Activated CD4-positive, CD25-positive, alpha-beta regulatory T cell treated with anti-CD3 and anti-CD28 coated beads, Interleukin-2, amount 50 U/mL, for 16 hours (primary cell): Measurements from ENCODE around the gene OR8B3.

Experiments
- DNase-seq: peaks from one replicate; pipeline ENCODE4 v3.0.0-alpha.2; 2020; ENCODE audit warnings: low read depth, low spot score

The OR8B3 gene

DNA sequence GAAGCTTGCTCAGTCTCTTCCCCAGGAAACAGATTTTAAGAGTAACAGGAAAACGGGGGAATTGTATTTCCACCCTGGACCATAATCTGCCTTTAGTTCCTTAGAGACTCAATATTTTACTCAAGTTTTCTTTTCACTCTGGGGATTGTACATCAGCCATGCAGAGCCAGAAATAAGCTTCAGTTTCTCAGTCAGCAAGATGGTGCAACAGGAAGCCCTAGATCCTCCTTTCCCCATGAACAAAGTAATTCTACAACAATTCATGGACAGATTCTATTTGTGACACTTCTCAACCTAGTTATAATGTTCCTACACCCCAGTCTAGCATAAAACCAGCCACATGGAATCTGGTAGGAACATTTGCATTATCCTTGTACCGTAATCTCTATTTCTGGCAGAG, 39.3 kb downstream of the OR8B3 start:
- no peak for DNase-seq

DNA sequence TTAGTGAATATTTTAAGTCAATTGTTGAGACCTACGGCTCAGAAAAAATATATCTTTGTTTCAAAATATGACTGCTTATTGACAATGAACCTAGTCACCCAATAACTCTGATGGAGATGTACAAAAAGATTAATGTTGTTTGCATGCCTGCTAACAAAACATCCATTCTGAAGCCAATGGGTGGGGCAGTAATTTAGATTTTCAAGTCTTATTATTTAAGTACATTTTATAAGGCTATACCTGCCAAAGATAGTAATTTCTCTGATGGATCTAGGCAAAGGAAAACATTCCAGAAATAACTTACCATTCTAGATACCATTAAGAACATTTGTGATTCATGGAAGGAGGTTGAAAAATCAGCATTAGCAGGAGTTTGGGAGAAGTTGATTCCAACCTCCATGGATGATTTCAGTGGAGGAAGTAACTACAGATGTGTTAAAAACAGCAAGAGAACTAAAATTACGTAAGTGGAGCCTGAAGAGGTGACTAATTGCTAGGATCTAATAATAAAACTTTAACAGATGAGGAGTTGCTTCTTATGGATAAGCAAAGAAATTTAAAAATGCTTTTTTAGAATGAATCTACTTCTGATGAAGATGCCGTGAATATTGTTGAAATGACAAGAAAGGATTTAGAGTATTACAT, 52.4 kb downstream of the OR8B3 start:
- no peak for DNase-seq
